Breast epithelium (tissue), 4 donors: Measurements from ENCODE around the gene SOHLH2. TPM values are rescaled to one million over a fixed set of nuclear protein-coding genes. Genes with fewer than 3 reads are reported as not detected.

ENCODE experiments used
- DNase-seq, 2 donors: peaks; one replicate each; pipeline ENCODE4 v3.0.0-alpha.2; 2019; ENCODE audit warnings: low spot score in 2 of 2
- H3K27ac ChIP-seq, 2 donors: fragments of 200-600 bp; sonication (generic) in 1 of 2; one replicate each; pipeline ENCODE4 v1.5.1; 2016 to 2019; ENCODE audit warnings: mild to moderate bottlenecking in 1 of 2
- H3K27me3 ChIP-seq, 2 donors: fragments of 200-600 bp; sonication (generic) in 1 of 2; one replicate each; pipeline versions ENCODE4 v1.5.1 to v1.6.0; 2017 to 2019; ENCODE audit warnings: control low read depth in 1 of 2, mild to moderate bottlenecking in 1 of 2
- H3K36me3 ChIP-seq: fragments of 200-600 bp; one replicate; pipeline ENCODE4 v1.5.1; 2019
- H3K4me1 ChIP-seq, 2 donors: fragments of 200-600 bp; sonication (generic); one replicate each; pipeline ENCODE4 v1.5.1; 2016 to 2019; ENCODE audit warnings: control low read depth in 1 of 2
- H3K4me3 ChIP-seq, 3 donors: fragments of 200-600 bp; sonication (generic); 1 replicate in 2 of 3; 2 replicates in 1 of 3; pipeline ENCODE4 v1.5.1; 2016 to 2019; ENCODE audit warnings: mild to moderate bottlenecking in 3 of 3, moderate library complexity in 2 of 3
- H3K9me3 ChIP-seq, 2 donors: fragments of 200-600 bp; sonication (generic) in 1 of 2; one replicate each; pipeline ENCODE4 v1.5.1; 2016 to 2019; ENCODE audit warnings: control low read depth in 1 of 2
- POLR2A ChIP-seq: fragments of 450-650 bp; IDR thresholded peaks from one replicate; pipeline ENCODE4 v1.6.1; 2016; ENCODE audit warnings: antibody characterized with exemption, mild to moderate bottlenecking, moderate library complexity
- POLR2AphosphoS5 ChIP-seq, 3 donors: sonication (generic); formaldehyde crosslinking; IDR thresholded peaks; one replicate each; pipeline ENCODE4 v1.6.1; 2017; ENCODE audit warnings: antibody characterized with exemption in 3 of 3
- intact Hi-C: fragments of 100-400 bp; cut with DNase I; formaldehyde crosslinking; loops from one replicate; pipeline ENCODE4 v1.15.1; 2023; ENCODE audit warnings: low total_unique reads
- total RNA-seq, 3 donors: library from RNA; depleted of rRNA; stranded (reverse); fragments of >200 nt; gene quantifications; one replicate each; pipeline ENCODE4 v1.1.0, GENCODE V29; 2016
- TF ChIP-seq, protein P1 (sequence below), 3 donors: fragments of 450-650 bp; IDR thresholded peaks; one replicate each; pipeline ENCODE4 v1.5.1; 2016 to 2017; ENCODE audit warnings: antibody characterized with exemption in 3 of 3, mild to moderate bottlenecking in 3 of 3, moderate library complexity in 3 of 3

Gene SOHLH2
- total RNA-seq, 3 donors from 2014 or later, result 0.16 TPM; not detected in 2

DNA sequence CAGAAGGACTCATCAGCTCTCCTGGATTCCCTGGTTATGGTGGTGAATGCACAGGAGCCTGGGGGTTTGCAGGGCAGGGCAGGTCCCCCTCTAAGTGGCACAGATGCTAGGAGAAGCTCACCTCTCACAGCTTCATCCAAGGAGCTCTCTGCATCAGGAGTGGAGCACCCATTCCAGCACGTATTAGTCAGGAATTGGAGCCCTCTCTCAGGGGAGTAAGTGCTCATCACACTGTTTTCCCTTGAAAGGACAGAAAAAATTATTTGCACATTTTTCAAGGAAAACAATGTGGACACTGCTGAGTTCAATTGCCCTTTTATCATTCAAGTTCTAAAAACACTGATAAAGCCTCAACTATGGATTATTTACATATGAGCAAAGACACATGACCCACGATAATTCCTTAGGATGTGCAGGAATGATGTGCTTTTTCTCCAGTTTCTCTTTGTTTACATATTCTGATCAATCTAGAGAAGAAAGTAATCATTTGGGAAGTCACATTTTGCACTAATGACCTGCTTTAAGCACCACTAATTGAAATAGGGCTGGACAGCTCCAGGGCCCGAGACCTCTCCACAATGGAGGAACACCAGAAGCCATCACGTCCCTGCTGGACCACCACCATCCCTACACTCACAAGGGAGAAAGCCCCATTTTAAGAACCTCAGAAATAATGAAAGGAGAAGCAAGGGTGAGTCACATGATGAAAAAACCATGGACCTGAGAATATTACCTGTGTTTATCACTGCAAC lies 40.6 kb downstream of the SOHLH2 start:
- Histone ChIP-seq H3K27me3 (no peaks in the 10 kb centered on the region), H3K4me3 (no peak overlapping the region), H3K36me3 (no peaks in the 10 kb centered on the region), H3K9me3 (no peaks in the 10 kb centered on the region), H3K27ac (no peak overlapping the region), H3K4me1 (no peaks in the 10 kb centered on the region)
- intact Hi-C loops, result no loop called here
- TF ChIP-seq POLR2AphosphoS5 (IDR thresholded peaks at IDR 0.05) (no peak), POLR2A (no peak)
- TF ChIP-seq, protein P1, sequence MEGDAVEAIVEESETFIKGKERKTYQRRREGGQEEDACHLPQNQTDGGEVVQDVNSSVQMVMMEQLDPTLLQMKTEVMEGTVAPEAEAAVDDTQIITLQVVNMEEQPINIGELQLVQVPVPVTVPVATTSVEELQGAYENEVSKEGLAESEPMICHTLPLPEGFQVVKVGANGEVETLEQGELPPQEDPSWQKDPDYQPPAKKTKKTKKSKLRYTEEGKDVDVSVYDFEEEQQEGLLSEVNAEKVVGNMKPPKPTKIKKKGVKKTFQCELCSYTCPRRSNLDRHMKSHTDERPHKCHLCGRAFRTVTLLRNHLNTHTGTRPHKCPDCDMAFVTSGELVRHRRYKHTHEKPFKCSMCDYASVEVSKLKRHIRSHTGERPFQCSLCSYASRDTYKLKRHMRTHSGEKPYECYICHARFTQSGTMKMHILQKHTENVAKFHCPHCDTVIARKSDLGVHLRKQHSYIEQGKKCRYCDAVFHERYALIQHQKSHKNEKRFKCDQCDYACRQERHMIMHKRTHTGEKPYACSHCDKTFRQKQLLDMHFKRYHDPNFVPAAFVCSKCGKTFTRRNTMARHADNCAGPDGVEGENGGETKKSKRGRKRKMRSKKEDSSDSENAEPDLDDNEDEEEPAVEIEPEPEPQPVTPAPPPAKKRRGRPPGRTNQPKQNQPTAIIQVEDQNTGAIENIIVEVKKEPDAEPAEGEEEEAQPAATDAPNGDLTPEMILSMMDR (IDR thresholded peaks at IDR 0.05), result no peak
- DNase-seq, result no peak

DNA sequence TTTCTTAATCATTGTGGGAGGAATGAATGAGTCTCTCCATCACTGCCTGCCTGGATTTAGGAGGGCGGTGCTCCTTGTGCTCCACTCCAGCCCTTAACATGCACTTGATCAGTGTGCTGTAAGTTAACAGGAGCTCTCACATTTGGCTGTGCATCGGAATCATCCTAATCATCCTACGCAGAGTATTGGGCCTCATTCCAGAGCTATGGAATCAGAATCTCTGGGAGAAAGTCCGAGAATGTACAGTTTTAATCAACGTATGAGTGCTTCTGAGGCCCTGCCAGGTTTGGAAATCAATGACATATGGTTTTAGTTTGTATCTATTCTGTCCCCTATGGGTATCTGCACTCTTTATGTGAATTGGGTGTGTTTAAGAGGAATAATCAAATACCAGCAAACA lies 48.3 kb downstream of the SOHLH2 start:
- intact Hi-C loops, result no loop called here
- no peaks in the 10 kb centered on the region for H3K4me1 ChIP-seq
- H3K4me3 ChIP-seq, result no peak overlapping the region
- TF ChIP-seq POLR2AphosphoS5 (IDR thresholded peaks at IDR 0.05) (no peak), POLR2A (no peak)
- TF ChIP-seq, protein P1 (IDR thresholded peaks at IDR 0.05), result no peak
- H3K36me3 ChIP-seq, result no peaks in the 10 kb centered on the region
- no peak for DNase-seq
- H3K9me3 ChIP-seq, result no peaks in the 10 kb centered on the region
- no peak overlapping the region for H3K27ac ChIP-seq
- no peaks in the 10 kb centered on the region for H3K27me3 ChIP-seq

DNA sequence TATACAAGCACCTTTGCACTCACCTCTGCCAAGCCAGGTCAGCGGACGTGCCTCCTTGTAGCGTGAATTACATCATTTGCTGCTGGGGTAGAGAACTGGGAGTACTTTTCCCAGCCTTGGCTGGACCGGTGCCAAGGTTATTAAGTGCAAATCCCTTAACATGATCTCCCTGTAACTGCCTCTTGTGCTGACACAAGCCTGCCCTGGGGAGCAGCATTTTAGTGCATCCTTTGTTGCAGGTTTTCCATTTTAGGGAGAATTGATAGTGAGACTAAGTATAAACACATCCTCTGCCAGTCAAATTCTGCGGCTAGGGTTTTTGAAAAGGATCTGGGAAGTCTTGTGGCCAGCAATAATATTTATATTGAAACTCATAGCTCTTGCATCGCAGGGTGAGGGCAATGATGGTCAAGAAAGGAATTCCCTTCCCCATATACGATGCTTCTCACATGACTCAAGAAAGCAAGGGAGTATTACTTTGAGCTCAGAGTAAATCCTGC lies 50.5 kb downstream of the SOHLH2 start:
- H3K27ac ChIP-seq, result no peak overlapping the region
- no peak for TF ChIP-seq POLR2A
- TF ChIP-seq, protein P1 (IDR thresholded peaks at IDR 0.05), result no peak
- no peak for TF ChIP-seq POLR2AphosphoS5 (IDR thresholded peaks at IDR 0.05)
- no peaks in the 10 kb centered on the region for H3K9me3 ChIP-seq
- H3K4me3 ChIP-seq, result no peak overlapping the region
- no peaks in the 10 kb centered on the region for H3K4me1 ChIP-seq
- DNase-seq, result peak in 1 of 2 donors; percentile 38
- H3K27me3 ChIP-seq, result no peaks in the 10 kb centered on the region
- intact Hi-C loops, result no loop called here
- H3K36me3 ChIP-seq, result no peaks in the 10 kb centered on the region

DNA sequence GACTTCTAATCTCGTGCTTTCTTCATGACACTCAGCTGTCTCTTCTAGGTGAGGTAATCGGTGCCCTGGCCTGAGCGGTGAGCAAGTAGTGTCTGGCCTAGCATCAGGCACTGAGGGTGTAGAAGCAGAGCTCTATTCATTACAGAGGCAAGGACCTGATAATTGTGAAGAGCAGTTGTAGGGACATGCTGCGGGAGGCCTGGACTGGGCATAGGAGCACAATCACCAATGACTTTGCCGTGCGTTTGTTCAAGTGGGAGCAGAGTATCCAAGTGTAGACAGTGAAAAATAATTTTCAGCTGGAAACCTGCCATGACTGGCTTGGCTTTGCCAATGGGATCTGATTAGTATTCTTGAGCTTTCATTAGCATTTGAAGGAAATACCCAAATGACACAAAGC lies 51.1 kb downstream of the SOHLH2 start:
- H3K4me3 ChIP-seq, result no peak overlapping the region
- DNase-seq, result no peak
- H3K36me3 ChIP-seq, result no peaks in the 10 kb centered on the region
- H3K27ac ChIP-seq, result no peak overlapping the region
- no peaks in the 10 kb centered on the region for H3K9me3 ChIP-seq
- H3K4me1 ChIP-seq, result no peaks in the 10 kb centered on the region
- H3K27me3 ChIP-seq, result no peaks in the 10 kb centered on the region
- intact Hi-C loops, result no loop called here
- TF ChIP-seq, protein P1 (IDR thresholded peaks at IDR 0.05), result no peak
- TF ChIP-seq POLR2AphosphoS5 (IDR thresholded peaks at IDR 0.05) (no peak), POLR2A (no peak)

DNA sequence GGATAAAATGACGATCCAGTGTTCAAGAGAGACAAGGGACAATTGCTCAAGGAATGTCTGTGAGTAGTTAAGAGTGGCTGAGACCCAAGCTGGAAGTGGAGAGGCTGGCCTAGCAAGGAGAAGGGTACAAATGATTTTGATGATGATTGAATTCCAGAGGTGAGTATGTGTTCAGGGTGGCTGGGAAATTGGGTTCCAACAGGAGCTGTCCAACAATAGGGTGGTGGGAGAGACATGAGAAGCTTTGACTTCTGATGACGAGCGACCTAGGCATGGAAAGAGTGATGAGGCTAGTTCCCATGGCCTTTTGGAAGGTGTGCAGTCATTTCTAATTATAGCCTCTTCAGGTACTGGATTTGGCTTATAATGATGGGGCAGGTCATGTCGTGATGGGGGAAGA lies 54.1 kb downstream of the SOHLH2 start:
- Histone ChIP-seq H3K4me3 (no peak overlapping the region), H3K9me3 (no peaks in the 10 kb centered on the region), H3K27me3 (no peaks in the 10 kb centered on the region), H3K4me1 (no peaks in the 10 kb centered on the region), H3K27ac (no peak overlapping the region), H3K36me3 (no peaks in the 10 kb centered on the region)
- intact Hi-C loops, result no loop called here
- DNase-seq, result no peak
- TF ChIP-seq POLR2AphosphoS5 (IDR thresholded peaks at IDR 0.05), result no peak
- TF ChIP-seq, protein P1 (IDR thresholded peaks at IDR 0.05), result no peak
